ENCODE data around the gene STPG3.

Gene STPG3

DNA sequence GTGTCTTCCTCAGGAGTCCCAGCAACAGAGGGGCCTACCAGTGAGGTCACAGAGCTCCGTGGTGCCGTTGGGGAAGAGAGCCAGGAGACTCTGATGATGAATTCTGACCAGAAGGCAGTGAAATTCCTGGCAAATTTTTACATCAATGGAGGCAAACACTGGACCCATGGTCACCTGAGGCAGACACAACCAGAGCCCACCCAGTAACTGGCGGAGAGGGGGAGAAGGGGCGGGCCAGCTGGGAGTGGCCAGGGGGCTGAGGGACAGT lies at the start of gene STPG3:
STPG3 (plus strand) TSS at position 93 of the 268 bp plus-strand sequence; CDS start at position 94, 1 bp downstream.
- H3K27ac ChIP-seq (ENCODE audit: low read depth, low read length) = no peak within 1 kb of the TSS
- peaks cover 0 to under 1% (median 0%) of the 10 kb centered on the region in 5 donors for H3K36me3 ChIP-seq (ENCODE audit: control insufficient read depth in 5 of 5, insufficient read depth in 5 of 5, low read length in 5 of 5)
- H3K9me3 ChIP-seq (ENCODE audit: control insufficient read depth in 5 of 5, low read length in 5 of 5) = no peaks in the 10 kb centered on the region
- H3K9ac ChIP-seq (ENCODE audit: low read length in 5 of 5) = peak within 1 kb of the TSS in 1 of 5 donors; percentile 31
- no peak within 1 kb of the TSS for H3K4me3 ChIP-seq (ENCODE audit: low read depth in 1 of 5, low read length in 5 of 5)
- H3K4me1 ChIP-seq (ENCODE audit: control insufficient read depth in 5 of 5, insufficient read depth in 5 of 5, low read length in 5 of 5) = peaks cover 2 to 45% (median 31%) of the 10 kb centered on the region in 5 donors
- no peaks in the 10 kb centered on the region for H3K27me3 ChIP-seq (ENCODE audit: control insufficient read depth in 5 of 5, insufficient read depth in 4 of 5, low read length in 5 of 5)

DNA sequence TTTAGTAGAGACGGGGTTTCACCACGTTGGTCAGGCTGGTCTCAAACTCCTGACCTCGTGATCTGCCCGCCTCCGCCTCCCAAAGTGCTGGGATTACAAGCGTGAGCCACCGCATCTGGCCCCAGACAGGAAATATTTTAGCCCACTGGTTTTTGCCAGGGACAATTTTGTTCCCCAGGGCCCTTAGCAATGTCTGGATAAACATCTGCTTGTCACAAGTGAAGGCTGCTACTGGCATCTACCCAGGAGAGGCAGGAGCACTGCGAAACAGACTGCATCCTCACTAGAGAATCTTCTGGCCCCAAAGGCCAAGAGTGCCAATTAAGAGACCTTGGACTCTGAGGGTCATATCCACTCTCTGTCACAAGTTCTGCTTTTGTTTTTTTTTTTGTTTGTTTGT lies 48.1 kb upstream of the STPG3 start:
- H3K9me3 ChIP-seq (ENCODE audit: control insufficient read depth in 5 of 5, low read length in 5 of 5) = no peaks in the 10 kb centered on the region
- H3K4me3 ChIP-seq (ENCODE audit: low read depth in 1 of 5, low read length in 5 of 5) = no peak overlapping the region
- no peak overlapping the region for H3K27ac ChIP-seq (ENCODE audit: low read depth, low read length)
- no peaks in the 10 kb centered on the region for H3K27me3 ChIP-seq (ENCODE audit: control insufficient read depth in 5 of 5, insufficient read depth in 4 of 5, low read length in 5 of 5)
- H3K9ac ChIP-seq (ENCODE audit: low read length in 5 of 5) = peak overlapping the region in 1 of 5 donors; percentile 40
- H3K36me3 ChIP-seq (ENCODE audit: control insufficient read depth in 5 of 5, insufficient read depth in 5 of 5, low read length in 5 of 5) = no peaks in the 10 kb centered on the region
- peaks cover 16 to 72% (median 69%) of the 10 kb centered on the region in 5 donors for H3K4me1 ChIP-seq (ENCODE audit: control insufficient read depth in 5 of 5, insufficient read depth in 5 of 5, low read length in 5 of 5)

DNA sequence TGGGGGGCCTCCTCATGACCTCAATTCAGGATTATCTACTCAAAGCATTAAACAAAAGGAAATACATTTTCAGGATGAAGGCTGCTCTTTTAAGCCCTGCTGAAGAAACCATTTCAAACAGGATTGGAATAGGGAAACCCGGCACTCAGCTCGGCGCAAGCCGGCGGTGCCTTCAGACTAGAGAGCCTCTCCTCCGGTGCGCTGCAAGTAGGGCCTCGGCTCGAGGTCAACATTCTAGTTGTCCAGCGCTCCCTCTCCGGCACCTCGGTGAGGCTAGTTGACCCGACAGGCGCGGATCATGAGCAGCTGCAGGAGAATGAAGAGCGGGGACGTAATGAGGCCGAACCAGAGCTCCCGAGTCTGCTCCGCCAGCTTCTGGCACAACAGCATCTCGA lies 46.4 kb upstream of the STPG3 start:
- H3K9ac ChIP-seq (ENCODE audit: low read length in 5 of 5) = peak overlapping the region; percentile 68 to 94 (median 92)
- H3K4me3 ChIP-seq (ENCODE audit: low read depth in 1 of 5, low read length in 5 of 5) = peak overlapping the region; percentile 76 to 97 (median 96)
- H3K4me1 ChIP-seq (ENCODE audit: control insufficient read depth in 5 of 5, insufficient read depth in 5 of 5, low read length in 5 of 5) = peaks cover 16 to 55% (median 54%) of the 10 kb centered on the region in 5 donors
- H3K9me3 ChIP-seq (ENCODE audit: control insufficient read depth in 5 of 5, low read length in 5 of 5) = no peaks in the 10 kb centered on the region
- no peaks in the 10 kb centered on the region for H3K27me3 ChIP-seq (ENCODE audit: control insufficient read depth in 5 of 5, insufficient read depth in 4 of 5, low read length in 5 of 5)
- H3K27ac ChIP-seq (ENCODE audit: low read depth, low read length) = peak overlapping the region; percentile 78
- peaks cover 0 to 7% (median 2%) of the 10 kb centered on the region in 5 donors for H3K36me3 ChIP-seq (ENCODE audit: control insufficient read depth in 5 of 5, insufficient read depth in 5 of 5, low read length in 5 of 5)

GRCh38 chr9:137205126-137206069 lies 45.7 kb upstream of the STPG3 start, which contains the start of the genes NDOR1 and TMEM203:
Gene NDOR1 (plus strand): TSS chr9:137205700. CDS start chr9:137205778, 78 bp downstream.
Gene TMEM203 (minus strand): TSS chr9:137205648. CDS start chr9:137205414, 234 bp downstream.
- no peaks in the 10 kb centered on the region for H3K9me3 ChIP-seq (ENCODE audit: control insufficient read depth in 5 of 5, low read length in 5 of 5)
- no peaks in the 10 kb centered on the region for H3K27me3 ChIP-seq (ENCODE audit: control insufficient read depth in 5 of 5, insufficient read depth in 4 of 5, low read length in 5 of 5)
- H3K27ac ChIP-seq (ENCODE audit: low read depth, low read length) = peak within 1 kb of the TSS; percentile 78
- peaks cover 16 to 53% (median 51%) of the 10 kb centered on the region in 5 donors for H3K4me1 ChIP-seq (ENCODE audit: control insufficient read depth in 5 of 5, insufficient read depth in 5 of 5, low read length in 5 of 5)
- peak within 1 kb of the TSS; percentile 80 to 97 (median 92) for H3K9ac ChIP-seq (ENCODE audit: low read length in 5 of 5)
- peaks cover 0 to 7% (median 2%) of the 10 kb centered on the region in 5 donors for H3K36me3 ChIP-seq (ENCODE audit: control insufficient read depth in 5 of 5, insufficient read depth in 5 of 5, low read length in 5 of 5)
- H3K4me3 ChIP-seq (ENCODE audit: low read depth in 1 of 5, low read length in 5 of 5) = peak within 1 kb of the TSS; percentile 83 to 97 (median 96)

DNA sequence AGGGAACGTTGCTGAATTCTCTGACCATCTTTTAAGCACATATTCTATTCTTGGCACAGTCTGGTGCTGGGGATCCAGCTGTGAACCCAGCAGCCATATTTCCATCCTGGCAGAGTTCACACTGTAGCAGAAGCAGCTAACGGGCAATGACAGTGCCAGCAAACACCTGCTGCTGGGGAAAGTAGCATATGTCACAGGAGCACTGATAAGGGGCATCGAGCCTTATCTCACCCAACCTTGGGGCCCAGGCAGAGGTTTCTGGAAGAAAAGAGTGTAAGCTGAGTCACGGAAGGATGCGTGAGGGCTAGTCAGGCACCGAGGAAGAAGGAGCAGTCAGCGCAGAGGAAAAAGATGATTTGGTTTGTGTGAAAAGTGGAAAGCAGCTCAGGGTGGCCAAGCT lies 44.5 kb upstream of the STPG3 start:
- Histone ChIP-seq H3K36me3 (ENCODE audit: control insufficient read depth in 5 of 5, insufficient read depth in 5 of 5, low read length in 5 of 5) (peaks cover 0 to 7% (median 2%) of the 10 kb centered on the region in 5 donors), H3K4me3 (ENCODE audit: low read depth in 1 of 5, low read length in 5 of 5) (peak overlapping the region in 3 of 5 donors; percentile 83 to 97 (median 96)), H3K9me3 (ENCODE audit: control insufficient read depth in 5 of 5, low read length in 5 of 5) (no peaks in the 10 kb centered on the region), H3K9ac (ENCODE audit: low read length in 5 of 5) (peak overlapping the region in 3 of 5 donors; percentile 25 to 97 (median 94)), H3K27me3 (ENCODE audit: control insufficient read depth in 5 of 5, insufficient read depth in 4 of 5, low read length in 5 of 5) (no peaks in the 10 kb centered on the region), H3K4me1 (ENCODE audit: control insufficient read depth in 5 of 5, insufficient read depth in 5 of 5, low read length in 5 of 5) (peaks cover 16 to 45% (median 44%) of the 10 kb centered on the region in 5 donors), H3K27ac (ENCODE audit: low read depth, low read length) (no peak overlapping the region)

GRCh38 chr9:137211532-137211931 lies 39.6 kb upstream of the STPG3 start:
- Histone ChIP-seq H3K9ac (ENCODE audit: low read length in 5 of 5) (no peak overlapping the region), H3K36me3 (ENCODE audit: control insufficient read depth in 5 of 5, insufficient read depth in 5 of 5, low read length in 5 of 5) (peaks cover 0 to 20% (median 12%) of the 10 kb centered on the region in 5 donors)

GRCh38 chr9:137212520-137212919 lies 38.6 kb upstream of the STPG3 start:
- peaks cover 0 to 22% (median 12%) of the 10 kb centered on the region in 5 donors for H3K36me3 ChIP-seq (ENCODE audit: control insufficient read depth in 5 of 5, insufficient read depth in 5 of 5, low read length in 5 of 5)
- peaks cover 0 to 10% (median 8%) of the 10 kb centered on the region in 5 donors for H3K4me1 ChIP-seq (ENCODE audit: control insufficient read depth in 5 of 5, insufficient read depth in 5 of 5, low read length in 5 of 5)
- no peak overlapping the region for H3K9ac ChIP-seq (ENCODE audit: low read length in 5 of 5)
- no peaks in the 10 kb centered on the region for H3K27me3 ChIP-seq (ENCODE audit: control insufficient read depth in 5 of 5, insufficient read depth in 4 of 5, low read length in 5 of 5)
- no peak overlapping the region for H3K4me3 ChIP-seq (ENCODE audit: low read depth in 1 of 5, low read length in 5 of 5)
- H3K27ac ChIP-seq (ENCODE audit: low read depth, low read length) = no peak overlapping the region
- no peaks in the 10 kb centered on the region for H3K9me3 ChIP-seq (ENCODE audit: control insufficient read depth in 5 of 5, low read length in 5 of 5)

More at GRCh38 chr9:137211532-137211931, 39.6 kb upstream of the STPG3 start:
- H3K4me3 ChIP-seq (ENCODE audit: low read depth in 1 of 5, low read length in 5 of 5) = no peak overlapping the region
- H3K27me3 ChIP-seq (ENCODE audit: control insufficient read depth in 5 of 5, insufficient read depth in 4 of 5, low read length in 5 of 5) = no peaks in the 10 kb centered on the region
- H3K9me3 ChIP-seq (ENCODE audit: control insufficient read depth in 5 of 5, low read length in 5 of 5) = no peaks in the 10 kb centered on the region
- peaks cover 3 to 8% (median 5%) of the 10 kb centered on the region in 5 donors for H3K4me1 ChIP-seq (ENCODE audit: control insufficient read depth in 5 of 5, insufficient read depth in 5 of 5, low read length in 5 of 5)
- no peak overlapping the region for H3K27ac ChIP-seq (ENCODE audit: low read depth, low read length)

DNA sequence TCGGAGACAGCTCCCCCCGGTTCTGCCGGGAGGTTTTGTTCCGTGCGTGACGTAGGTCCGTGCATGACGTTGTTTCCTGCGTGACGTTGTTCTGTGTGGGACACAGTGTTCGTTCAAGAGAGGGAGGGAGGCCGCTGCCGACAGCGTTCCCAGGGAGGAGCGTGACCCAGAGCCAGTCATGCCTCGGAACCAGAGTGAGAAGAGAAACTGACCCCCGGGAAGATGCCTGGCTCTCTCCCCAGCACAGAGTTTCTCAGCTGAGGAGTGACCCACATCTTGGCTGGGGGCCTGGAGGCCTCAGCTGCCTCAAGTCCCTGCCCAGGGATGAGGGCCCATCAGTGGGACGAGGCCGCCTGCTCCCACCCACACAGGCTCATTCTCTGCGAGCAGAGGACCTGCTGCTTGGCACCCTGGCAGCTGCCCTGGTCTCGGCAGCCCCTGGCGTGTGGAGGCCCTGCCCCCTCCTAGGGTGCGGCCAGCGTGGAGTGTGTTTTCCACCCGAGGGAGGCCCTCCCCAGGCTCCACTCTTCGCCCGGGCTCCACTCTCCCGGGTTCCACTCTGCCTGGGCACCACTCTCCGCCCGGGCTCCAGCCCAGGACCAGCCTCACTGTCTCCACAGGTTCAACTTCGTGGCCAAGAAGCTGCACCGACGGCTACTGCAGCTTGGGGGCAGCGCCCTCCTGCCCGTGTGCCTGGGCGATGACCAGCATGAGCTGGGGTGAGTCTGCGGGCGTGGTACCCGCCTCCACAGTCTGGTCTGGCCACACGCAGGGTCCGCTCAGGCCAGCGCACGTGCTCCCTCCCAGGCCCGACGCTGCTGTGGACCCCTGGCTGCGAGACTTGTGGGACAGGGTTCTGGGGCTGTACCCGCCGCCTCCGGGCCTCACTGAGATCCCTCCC lies 37.7 kb upstream of the STPG3 start:
- no peaks in the 10 kb centered on the region for H3K27me3 ChIP-seq (ENCODE audit: control insufficient read depth in 5 of 5, insufficient read depth in 4 of 5, low read length in 5 of 5)
- H3K9me3 ChIP-seq (ENCODE audit: control insufficient read depth in 5 of 5, low read length in 5 of 5) = no peaks in the 10 kb centered on the region
- H3K4me1 ChIP-seq (ENCODE audit: control insufficient read depth in 5 of 5, insufficient read depth in 5 of 5, low read length in 5 of 5) = peaks cover 0 to 19% (median 17%) of the 10 kb centered on the region in 5 donors
- H3K9ac ChIP-seq (ENCODE audit: low read length in 5 of 5) = no peak overlapping the region
- H3K36me3 ChIP-seq (ENCODE audit: control insufficient read depth in 5 of 5, insufficient read depth in 5 of 5, low read length in 5 of 5) = peaks cover 0 to 22% (median 12%) of the 10 kb centered on the region in 5 donors
- H3K4me3 ChIP-seq (ENCODE audit: low read depth in 1 of 5, low read length in 5 of 5) = no peak overlapping the region
- no peak overlapping the region for H3K27ac ChIP-seq (ENCODE audit: low read depth, low read length)

DNA sequence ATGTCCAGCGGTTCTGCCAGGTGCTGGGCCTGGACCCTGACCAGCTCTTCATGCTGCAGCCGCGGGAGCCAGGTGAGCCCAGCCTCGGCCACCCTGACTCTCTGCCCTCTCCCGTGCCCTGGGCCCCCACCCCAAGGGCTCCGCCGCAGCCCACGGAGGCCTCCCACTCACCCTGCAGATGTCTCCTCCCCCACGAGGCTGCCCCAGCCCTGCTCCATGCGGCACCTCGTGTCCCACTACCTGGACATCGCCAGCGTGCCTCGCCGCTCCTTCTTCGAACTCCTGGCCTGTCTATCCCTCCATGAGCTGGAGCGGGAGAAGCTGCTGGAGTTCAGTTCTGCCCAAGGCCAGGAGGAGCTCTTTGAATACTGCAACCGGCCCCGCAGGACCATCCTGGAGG lies 36.5 kb upstream of the STPG3 start:
- Histone ChIP-seq H3K9ac (ENCODE audit: low read length in 5 of 5) (no peak overlapping the region), H3K9me3 (ENCODE audit: control insufficient read depth in 5 of 5, low read length in 5 of 5) (no peaks in the 10 kb centered on the region), H3K4me3 (ENCODE audit: low read depth in 1 of 5, low read length in 5 of 5) (no peak overlapping the region), H3K36me3 (ENCODE audit: control insufficient read depth in 5 of 5, insufficient read depth in 5 of 5, low read length in 5 of 5) (peaks cover 0 to 16% (median 12%) of the 10 kb centered on the region in 5 donors), H3K27ac (ENCODE audit: low read depth, low read length) (no peak overlapping the region), H3K27me3 (ENCODE audit: control insufficient read depth in 5 of 5, insufficient read depth in 4 of 5, low read length in 5 of 5) (no peaks in the 10 kb centered on the region), H3K4me1 (ENCODE audit: control insufficient read depth in 5 of 5, insufficient read depth in 5 of 5, low read length in 5 of 5) (peaks cover 0 to 24% (median 18%) of the 10 kb centered on the region in 5 donors)

All from subcutaneous abdominal adipose tissue (tissue), 5 donors.